ENCODE results near the gene LARP1.

- no peak for TF ChIP-seq POLR2A (conservative IDR thresholded peaks at IDR 0.05)
- no peak for TF ChIP-seq ZNF277 (CRISPR knock-in tag; IDR thresholded peaks at IDR 0.05; ENCODE audit: borderline replicate concordance)
- TF ChIP-seq ELF4 (CRISPR knock-in tag; IDR thresholded peaks at IDR 0.05): no peak
- TF ChIP-seq SP1 (CRISPR knock-in tag; IDR thresholded peaks at IDR 0.05): no peak
- TF ChIP-seq FOXK1 (CRISPR knock-in tag; IDR thresholded peaks at IDR 0.05; ENCODE audit: borderline replicate concordance): no peak
Observed at GRCh38 chr5:154773326-154773725, 18.1 kb downstream of the LARP1 start.
